GM21528 (cell line): Measurements from ENCODE around the gene CEP72.

Experiments used
- ATAC-seq: cut with Tn5 transposase; IDR thresholded peaks from one replicate; pipeline ENCODE4 v1.9.1; 2021; ENCODE audit warnings: mild to moderate bottlenecking, moderate library complexity; ENCODE audit not compliant: unreplicated experiment, low FRiP score

Gene CEP72

DNA sequence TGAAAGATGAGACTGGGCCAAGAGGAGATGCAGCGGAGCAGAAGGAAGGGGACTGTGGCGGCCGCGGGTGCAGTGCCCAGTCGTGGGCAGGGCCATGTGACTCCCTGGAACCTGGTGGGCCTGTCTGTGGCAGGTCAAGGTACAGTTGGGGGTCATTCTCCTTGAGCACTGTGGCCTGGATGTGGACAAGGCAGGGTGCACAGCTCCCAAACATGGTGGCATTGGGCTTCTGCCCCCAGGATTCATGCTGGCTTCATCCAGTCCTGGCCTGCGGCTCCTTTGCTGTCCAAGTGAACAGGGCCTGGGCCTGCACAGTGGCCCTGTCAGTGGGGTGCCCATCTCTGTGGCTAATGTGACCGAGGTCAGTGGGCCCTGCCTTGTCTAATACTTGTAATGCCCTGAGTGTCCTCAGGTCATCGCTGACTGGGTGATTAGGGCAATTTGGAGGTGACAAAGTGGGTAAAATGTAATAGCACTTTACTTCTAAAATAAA is 39.9 kb downstream of the CEP72 start:
- ATAC-seq = no peak

DNA sequence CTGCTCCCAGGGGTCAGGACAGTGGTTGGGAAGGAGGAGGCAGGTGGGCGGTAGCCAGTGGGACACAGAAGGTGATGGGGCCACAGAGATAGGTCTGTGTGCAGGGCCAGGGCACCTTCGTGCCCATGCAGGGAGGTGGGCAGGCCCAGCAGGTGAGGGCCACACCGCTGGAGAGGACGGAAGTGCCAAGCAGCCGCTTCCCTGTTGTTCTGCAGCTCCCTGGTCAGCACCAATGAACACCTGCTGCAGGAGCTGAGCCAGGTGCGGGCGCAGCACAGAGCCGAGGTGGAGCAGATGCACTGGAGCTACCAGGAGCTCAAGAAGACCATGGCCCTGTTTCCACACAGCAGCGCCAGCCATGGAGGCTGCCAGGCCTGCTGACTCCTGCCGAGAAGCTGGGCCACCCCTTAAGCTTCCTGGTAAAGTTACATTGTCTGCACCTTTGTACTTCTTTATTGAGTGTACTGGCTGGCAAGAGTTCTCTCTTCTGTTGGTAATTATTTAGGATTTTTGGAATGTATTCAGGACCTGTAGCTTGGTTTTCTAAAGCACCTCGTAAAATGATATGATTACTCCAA is 40.7 kb downstream of the CEP72 start:
- ATAC-seq = no peak

GRCh38 chr5:654071-654778 is 42.1 kb downstream of the CEP72 start:
- no peak for ATAC-seq

DNA sequence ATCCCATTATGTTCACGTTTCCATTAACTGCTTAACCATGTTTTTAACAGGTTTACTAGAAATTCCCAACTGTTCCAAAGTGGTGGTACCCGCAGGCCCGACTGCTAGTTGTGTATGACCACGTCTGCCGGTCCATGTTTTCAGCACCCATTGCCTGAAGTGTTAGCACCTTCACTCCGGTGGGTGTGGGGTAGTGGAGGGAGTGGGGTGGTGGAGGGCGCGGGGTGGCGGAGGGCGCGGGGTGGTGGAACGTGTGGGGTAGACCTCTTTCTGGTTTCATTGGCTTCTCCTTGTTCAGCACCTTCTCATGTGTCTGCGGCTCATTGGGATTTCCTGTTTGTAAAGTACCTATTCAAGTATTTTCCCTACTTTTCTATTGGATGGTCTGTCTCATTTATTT is 43.3 kb downstream of the CEP72 start:
- ATAC-seq = no peak

- no peak for ATAC-seq
These were observed 45.4 kb downstream of the CEP72 start for GRCh38 chr5:657570-657969.

DNA sequence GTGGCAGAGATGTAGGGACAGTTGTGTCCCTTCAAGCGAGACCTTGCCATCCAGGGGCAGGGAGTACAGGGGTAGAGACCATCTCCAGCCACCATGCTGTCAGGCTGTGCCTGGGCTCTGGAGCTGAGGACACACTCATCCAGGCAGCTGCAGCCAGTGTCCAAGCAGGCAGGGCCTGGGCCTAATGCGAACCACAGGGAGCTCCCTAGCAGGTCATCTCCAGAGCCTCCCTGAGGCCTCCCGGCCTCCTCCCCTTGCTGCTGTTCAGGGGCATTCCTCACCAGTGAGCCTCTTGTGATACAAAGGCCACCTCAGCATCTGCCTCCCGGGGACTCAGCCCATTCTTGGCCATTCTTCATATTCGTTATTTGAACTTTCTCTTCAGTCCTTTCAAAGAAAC is 46.0 kb downstream of the CEP72 start:
- ATAC-seq = no peak

DNA sequence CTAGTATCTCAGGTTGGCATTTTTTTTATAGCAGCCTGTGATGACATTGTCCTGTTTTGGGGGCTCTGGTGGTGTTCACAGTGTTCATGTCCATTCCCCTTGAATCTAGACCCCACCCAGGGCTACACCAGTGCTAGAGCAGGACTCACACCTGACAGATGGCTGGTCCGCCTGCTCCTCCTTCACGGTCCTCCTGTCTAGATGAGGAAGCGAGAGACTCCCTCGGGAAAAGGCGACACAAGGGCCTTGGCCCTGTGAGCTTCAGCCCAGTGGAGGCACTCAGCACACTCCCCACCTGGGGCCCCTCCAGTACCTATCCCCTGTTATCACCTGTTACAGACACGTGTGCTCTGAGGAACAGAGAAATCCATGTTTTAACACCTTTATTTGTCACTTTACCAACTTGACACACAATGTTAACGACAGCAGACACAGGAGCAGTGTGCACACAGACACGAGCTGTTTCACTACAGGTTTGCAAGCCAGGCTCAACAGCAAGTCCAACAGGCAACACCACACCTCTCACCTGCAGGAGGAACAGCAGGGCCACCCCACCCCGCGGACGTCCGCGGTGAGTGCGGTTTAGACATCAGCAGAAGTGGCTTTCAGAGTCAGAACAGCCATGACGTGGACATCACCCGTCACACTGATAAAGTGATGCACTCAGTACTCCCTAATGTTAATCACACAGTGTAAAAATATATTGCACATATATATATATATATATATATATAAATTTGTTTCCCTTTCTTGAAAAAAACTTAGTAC is 47.5 kb downstream of the CEP72 start:
- no peak for ATAC-seq

DNA sequence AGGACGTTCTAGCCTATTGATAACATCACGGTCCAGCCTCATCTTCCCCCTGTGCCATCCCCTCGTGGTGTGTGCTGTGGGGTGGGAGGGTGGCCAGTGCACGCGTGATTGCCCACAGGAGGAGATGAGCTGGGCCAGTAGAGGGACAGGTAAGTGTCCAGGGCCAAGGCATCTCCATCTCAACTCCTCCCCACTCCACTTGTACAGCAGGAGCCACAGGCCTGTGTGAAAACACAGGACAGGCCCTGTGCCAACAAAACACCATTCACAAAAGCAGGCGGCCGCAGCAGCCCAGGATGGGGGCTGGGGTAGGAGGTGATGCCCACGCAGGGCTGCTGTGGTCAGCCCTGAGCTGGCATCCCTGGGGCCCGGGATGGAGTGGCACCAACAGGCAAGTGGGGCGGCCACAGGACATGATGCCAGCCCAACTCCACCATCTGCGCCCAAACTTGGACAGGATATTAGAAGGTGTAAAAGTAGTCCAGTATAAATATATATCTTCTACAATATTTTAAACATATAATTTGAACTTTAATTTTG is 48.4 kb downstream of the CEP72 start:
- no peak for ATAC-seq

DNA sequence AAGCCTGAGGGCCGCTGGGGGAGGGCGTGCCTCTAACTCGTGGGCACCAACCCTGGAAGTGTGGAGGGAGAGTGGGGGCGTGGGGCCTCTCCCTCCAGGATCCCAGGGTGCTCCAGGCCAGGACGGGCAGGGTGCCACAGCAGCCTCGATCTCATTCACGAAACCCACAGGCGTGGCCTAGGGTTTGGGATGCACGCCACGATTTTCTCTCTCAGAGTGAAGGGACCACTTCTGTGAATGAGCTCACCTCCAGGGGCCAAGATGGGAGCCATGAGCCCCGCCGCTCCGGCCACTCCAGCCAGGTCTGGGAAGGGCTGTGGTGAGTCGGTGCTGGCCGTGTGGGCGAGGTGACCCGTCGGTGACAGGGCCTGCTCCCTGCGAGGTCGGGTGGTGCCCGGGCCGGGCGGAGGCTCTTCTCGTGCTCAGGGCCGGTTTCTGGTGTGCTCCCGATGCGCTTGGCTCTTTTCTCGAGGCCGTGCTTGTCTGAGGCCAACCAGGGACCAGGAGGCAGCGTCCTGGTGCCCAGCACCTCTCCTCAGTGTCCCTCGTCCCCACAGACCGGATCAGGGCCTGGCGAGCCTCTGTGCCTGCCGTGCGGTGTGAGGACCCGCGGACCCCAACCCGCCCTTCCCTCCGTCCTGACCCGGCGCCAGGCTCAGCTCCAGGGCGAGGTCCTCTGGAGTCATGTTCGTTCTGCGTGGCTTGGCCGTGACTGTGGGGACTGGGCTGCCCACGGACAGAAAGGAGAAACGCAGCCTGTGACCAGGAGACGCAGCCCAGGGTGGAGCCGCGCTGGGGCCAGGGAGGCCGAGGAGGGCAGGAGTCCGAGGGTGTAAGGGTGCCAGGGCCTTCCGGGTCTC is 50.0 kb downstream of the CEP72 start:
- ATAC-seq = no peak

DNA sequence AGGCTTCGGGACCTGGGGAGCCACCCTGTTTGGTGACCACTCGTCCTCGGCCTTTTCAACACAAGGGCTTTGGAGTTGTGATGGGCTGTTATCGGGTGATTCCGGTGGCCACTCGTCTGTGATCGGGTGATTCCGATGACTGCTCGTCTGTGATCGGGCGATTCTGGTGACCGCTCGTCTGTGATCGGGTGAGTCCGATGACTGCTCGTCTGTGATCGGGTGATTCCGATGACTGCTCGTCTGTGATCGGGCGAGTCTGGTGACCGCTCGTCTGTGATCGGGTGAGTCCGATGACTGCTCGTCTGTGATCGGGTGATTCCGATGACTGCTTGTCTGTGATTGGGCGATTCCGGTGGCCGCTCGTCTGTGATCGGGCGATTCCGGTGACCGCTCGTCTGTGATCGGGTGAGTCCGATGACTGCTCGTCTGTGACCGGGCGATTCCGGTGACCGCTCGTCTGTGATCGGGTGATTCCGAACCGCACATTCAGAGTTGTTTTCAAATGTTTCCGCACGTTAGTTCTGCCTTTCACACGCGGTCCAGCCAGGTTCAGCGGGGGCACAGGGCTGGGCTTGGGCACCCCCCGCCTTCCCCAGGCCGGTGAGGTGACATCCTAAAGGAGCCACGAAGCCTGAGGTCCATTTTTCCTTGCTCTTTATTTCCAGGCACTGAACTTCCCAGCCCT is 50.8 kb downstream of the CEP72 start:
- ATAC-seq = no peak

DNA sequence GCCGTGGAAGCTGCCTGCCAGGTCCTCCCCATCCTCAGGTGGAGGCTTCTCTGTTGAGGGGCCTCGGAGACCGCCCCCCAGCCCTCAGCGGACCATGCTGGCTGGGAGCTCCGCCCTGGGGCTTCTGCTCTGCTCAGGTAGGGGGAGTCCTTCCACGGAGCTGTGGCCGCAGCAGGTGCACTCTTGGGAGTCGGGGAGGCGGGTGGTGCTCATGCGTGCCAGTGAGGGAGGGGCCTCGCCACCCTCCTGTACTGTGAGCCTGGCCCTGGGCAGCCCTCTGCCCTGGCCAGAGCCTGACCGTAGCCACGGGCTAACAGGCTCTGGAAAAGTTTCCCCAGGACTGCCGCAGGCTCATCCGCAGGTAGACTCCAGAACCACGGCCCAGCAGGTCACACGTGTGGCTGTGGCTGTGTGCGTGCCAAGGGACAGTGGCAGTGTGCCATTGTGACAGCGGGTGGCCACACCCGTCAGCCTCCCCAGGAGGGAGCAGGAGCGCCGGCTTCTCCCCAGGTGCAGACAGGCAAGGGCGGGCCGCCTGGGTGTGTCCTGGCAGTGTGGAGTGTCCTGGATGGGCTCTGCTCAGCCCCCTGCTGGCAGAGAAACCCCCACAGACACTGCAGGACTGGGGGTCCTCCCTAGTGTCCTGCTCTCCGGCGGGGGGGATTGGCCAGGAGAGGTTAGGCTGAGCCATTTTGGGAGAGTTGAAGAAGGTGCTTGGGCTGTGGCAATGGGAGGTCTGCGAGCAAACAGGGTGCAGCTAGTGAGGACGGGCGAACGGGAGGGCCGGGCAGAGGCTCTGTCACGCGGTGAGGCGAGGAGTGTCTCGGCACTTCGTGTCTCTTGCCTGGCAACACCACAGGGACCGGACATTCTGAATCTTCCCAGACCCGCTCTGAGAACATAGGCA is 51.5 kb downstream of the CEP72 start:
- no peak for ATAC-seq

DNA sequence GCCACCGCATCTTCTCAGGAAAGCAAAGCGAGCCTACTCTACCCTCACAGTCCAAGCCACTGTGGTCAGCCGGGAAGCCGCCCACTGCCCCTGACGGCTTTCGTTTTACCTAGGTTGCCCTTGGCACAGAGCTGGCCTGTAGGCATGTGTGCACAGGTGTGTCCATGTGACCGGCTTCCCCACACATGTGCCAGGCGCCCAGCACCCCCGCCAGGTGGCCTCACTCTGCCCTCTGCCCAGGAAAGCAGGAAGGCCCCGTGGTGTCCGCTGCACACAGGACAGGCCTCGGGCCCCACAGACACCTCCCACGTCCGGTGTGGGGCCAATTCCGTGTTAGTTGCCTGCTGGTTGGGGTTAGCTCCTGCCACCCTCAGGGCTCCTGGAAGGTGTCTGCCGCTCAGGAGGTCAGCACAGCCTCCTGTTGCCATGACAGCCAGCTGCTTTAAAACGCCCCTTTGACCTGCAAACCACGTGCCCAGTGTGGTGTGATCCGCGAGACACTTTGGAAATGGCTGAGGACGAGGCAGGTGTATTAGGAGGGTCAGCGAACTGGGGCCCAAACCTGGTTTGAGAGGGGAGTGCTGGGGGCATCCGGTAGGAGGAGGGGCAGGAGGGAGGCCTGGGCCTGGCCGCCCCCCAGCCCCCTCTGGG is 52.3 kb downstream of the CEP72 start:
- ATAC-seq = no peak

- no peak for ATAC-seq
These were observed 52.8 kb downstream of the CEP72 start for GRCh38 chr5:664994-665360.

DNA sequence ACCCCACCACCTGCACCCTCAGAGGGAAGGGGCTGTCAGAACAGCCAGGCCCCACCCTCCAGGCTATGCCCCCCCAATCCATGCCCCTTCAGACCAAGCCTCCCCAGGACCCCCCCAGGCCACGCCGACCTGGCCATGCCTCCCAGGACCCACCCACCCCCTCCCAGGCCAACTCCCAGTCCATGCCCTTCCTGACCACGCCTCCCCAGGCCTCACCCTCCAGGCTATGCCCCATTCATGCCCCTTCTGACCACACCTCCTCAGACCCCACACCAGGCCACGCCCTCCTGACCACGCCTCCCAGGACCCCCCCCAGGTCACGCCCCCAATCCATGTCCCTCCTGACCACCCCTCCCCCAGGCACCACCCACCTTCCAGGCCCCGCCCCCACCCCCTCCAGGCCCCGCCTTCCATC is 53.4 kb downstream of the CEP72 start:
- ATAC-seq = no peak

- no peak for ATAC-seq
These were observed 54.0 kb downstream of the CEP72 start for GRCh38 chr5:665956-666711.

- no peak for ATAC-seq
These were observed 54.8 kb downstream of the CEP72 start for GRCh38 chr5:666816-667498.
